ENCODE results near the gene ALPG. TPM values are rescaled to one million over a fixed set of nuclear protein-coding genes. Genes with fewer than 3 reads are reported as not detected.
"Not testable (repeated sequence)": the region's sequence is repeated elsewhere in the genome, so short reads cannot be mapped to it uniquely, and the experiment has no call there.

ALPG gene
- total RNA-seq, 2 donors from 2014 or later, result not detected

DNA sequence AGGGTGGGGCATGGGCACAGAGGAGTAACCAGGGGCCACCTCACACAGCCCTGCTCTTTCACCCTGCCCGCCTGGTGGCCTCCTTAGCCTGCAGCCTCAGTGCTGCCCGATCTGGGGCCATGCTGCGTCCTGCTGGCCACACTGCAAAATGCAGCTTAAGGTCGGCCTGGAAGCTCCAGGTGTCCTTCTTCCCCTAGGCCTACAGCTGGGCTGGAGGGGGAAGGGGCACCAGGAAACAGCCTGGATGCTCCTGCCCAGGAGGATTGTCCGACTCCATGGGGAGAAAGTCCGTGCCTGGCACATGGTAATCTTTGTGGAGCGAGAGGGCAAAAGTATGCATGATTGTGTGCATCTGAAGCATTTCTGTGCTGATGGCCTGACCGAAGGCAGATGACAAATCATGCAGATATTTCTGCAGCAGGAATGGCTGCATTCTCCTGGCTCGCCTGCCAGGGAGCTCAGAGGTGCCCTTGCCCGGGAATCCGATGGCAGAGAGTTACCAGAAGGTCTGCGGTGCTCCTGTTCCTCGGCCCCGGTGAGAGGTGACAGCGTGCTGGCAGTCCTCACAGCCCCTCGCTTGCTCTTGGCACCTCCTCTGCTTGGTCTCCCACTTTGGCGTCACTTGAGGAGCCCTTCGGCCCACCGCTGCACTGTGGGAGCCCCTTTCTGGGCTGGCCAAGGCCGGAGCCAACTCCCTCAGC, 40.9 kb upstream of the ALPG start:
- no peaks in the 10 kb centered on the region for H3K27me3 ChIP-seq (replicated peaks; ENCODE audit: insufficient read depth)
- DNase-seq (ENCODE audit: low spot score) (no peak), ATAC-seq (ENCODE audit: insufficient number of reproducible peaks, low FRiP score, low read depth) (no peak)

GRCh38 chr2:232366461-232366860, 40.2 kb upstream of the ALPG start:
- not testable (repeated sequence) for ATAC-seq (ENCODE audit: insufficient number of reproducible peaks, low FRiP score, low read depth); H3K27me3 ChIP-seq (replicated peaks; ENCODE audit: insufficient read depth); H3K36me3 ChIP-seq; H3K4me1 ChIP-seq (ENCODE audit: control insufficient read depth in 1 of 2, low read depth in 2 of 2); DNase-seq (ENCODE audit: low spot score); H3K9me3 ChIP-seq; H3K4me3 ChIP-seq; H3K27ac ChIP-seq

More for the DNA sequence above, 40.9 kb upstream of the ALPG start:
- TF ChIP-seq, protein P1, sequence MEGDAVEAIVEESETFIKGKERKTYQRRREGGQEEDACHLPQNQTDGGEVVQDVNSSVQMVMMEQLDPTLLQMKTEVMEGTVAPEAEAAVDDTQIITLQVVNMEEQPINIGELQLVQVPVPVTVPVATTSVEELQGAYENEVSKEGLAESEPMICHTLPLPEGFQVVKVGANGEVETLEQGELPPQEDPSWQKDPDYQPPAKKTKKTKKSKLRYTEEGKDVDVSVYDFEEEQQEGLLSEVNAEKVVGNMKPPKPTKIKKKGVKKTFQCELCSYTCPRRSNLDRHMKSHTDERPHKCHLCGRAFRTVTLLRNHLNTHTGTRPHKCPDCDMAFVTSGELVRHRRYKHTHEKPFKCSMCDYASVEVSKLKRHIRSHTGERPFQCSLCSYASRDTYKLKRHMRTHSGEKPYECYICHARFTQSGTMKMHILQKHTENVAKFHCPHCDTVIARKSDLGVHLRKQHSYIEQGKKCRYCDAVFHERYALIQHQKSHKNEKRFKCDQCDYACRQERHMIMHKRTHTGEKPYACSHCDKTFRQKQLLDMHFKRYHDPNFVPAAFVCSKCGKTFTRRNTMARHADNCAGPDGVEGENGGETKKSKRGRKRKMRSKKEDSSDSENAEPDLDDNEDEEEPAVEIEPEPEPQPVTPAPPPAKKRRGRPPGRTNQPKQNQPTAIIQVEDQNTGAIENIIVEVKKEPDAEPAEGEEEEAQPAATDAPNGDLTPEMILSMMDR (IDR thresholded peaks at IDR 0.05), result no peak
- no peaks in the 10 kb centered on the region for H3K9me3 ChIP-seq
- H3K4me3 ChIP-seq, result no peak overlapping the region
- no peak overlapping the region for H3K27ac ChIP-seq
- no peaks in the 10 kb centered on the region for H3K4me1 ChIP-seq (ENCODE audit: control insufficient read depth in 1 of 2, low read depth in 2 of 2)
- no peaks in the 10 kb centered on the region for H3K36me3 ChIP-seq

DNA sequence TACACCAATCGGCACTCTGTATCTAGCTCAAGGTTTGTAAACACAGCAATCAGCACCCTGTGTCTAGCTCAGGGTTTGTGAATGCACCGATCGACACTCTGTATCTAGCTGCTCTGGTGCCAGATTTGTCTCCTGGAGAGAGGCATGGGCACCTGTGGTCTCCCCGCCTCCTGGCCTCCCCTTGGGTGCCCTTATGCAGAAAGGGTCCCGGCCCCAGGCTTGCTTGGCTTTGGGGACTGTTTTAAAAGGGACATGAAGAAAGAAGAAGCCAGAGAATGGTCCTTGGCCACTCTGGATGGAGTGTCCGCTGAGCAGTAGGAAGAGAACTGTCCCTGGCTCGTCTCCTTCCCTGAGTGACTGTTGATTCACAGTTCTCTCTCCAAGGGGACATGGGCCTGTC, 39.6 kb upstream of the ALPG start:
- TF ChIP-seq, protein P1 (IDR thresholded peaks at IDR 0.05), result no peak
- Histone ChIP-seq H3K4me1 (ENCODE audit: control insufficient read depth in 1 of 2, low read depth in 2 of 2) (no peaks in the 10 kb centered on the region), H3K4me3 (no peak overlapping the region), H3K9me3 (no peaks in the 10 kb centered on the region), H3K36me3 (no peaks in the 10 kb centered on the region), H3K27ac (no peak overlapping the region), H3K27me3 (replicated peaks; ENCODE audit: insufficient read depth) (no peaks in the 10 kb centered on the region)
- ATAC-seq (ENCODE audit: insufficient number of reproducible peaks, low FRiP score, low read depth) (no peak), DNase-seq (ENCODE audit: low spot score) (no peak)

- TF ChIP-seq, protein P1 (IDR thresholded peaks at IDR 0.05), result no peak
- Histone ChIP-seq H3K27me3 (replicated peaks; ENCODE audit: insufficient read depth) (no peaks in the 10 kb centered on the region), H3K36me3 (no peaks in the 10 kb centered on the region), H3K9me3 (no peaks in the 10 kb centered on the region), H3K4me1 (ENCODE audit: control insufficient read depth in 1 of 2, low read depth in 2 of 2) (no peaks in the 10 kb centered on the region), H3K27ac (no peak overlapping the region), H3K4me3 (no peak overlapping the region)
- no peak for ATAC-seq (ENCODE audit: insufficient number of reproducible peaks, low FRiP score, low read depth)
- no peak for DNase-seq (ENCODE audit: low spot score)
These were observed 38.9 kb upstream of the ALPG start for GRCh38 chr2:232367591-232368233.

DNA sequence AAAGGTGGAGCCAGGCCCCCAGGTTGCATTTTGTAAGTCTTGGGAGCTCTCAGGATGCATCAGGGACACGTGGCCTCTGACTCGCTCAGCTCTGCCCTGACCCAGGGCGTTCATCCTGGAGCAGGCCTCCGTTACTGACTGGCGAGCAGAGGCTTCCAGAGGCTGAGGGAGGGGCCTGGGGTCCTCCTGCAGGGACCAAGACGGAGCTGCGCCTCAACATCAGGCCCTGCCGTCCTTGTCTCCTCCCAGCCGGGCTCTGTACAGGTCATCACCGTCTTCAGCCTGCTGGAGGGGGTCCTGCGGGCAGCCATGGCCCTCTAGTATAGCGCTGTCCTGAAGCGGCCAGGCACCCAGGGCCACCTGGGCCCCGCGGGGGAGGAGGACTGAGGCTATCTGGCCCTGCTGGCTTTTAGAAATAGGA, 38.3 kb upstream of the ALPG start:
- H3K4me1 ChIP-seq (ENCODE audit: control insufficient read depth in 1 of 2, low read depth in 2 of 2), result no peaks in the 10 kb centered on the region
- H3K27me3 ChIP-seq (replicated peaks; ENCODE audit: insufficient read depth), result no peaks in the 10 kb centered on the region
- H3K4me3 ChIP-seq, result no peak overlapping the region
- ATAC-seq (ENCODE audit: insufficient number of reproducible peaks, low FRiP score, low read depth) (no peak), DNase-seq (ENCODE audit: low spot score) (no peak)
- no peaks in the 10 kb centered on the region for H3K9me3 ChIP-seq
- H3K27ac ChIP-seq, result no peak overlapping the region
- TF ChIP-seq, protein P1 (IDR thresholded peaks at IDR 0.05), result no peak
- H3K36me3 ChIP-seq, result no peaks in the 10 kb centered on the region
